Natural killer cell treated with Interleukin-12 subunit alpha and Interleukin-12 subunit beta and Interleukin-15 and Interleukin-18, amount 100 ng/mL, for 72 hours (primary cell): ENCODE measurements around the gene OR8K3. TPM values are rescaled to one million over a fixed set of nuclear protein-coding genes. Genes with fewer than 3 reads are reported as not detected.

Source experiments
- ATAC-seq, 2 donors: fragments of 150-1000 bp; cut with Tn5 transposase in 1 of 2; sonication (Bioruptor Pico), chemical (Tn5 transposase) in 1 of 2; 2 replicates each; pipeline ENCODE4 v1.10.0; 2021
- DNase-seq: peaks from one replicate; pipeline ENCODE4 v3.0.0; 2022; ENCODE audit warnings: low spot score
- H3K27ac Mint-ChIP-seq, 2 donors: 1 replicate in 1 of 2; 2 replicates in 1 of 2; pipeline ENCODE4 v1.8.0; 2022; ENCODE audit warnings: mixed read lengths in 2 of 2, mild to moderate bottlenecking in 1 of 2, moderate library complexity in 1 of 2
- H3K27me3 Mint-ChIP-seq, 2 donors: 1 replicate in 1 of 2; 2 replicates in 1 of 2; pipeline ENCODE4 v1.8.0; 2022; ENCODE audit warnings: mixed read lengths in 2 of 2
- H3K36me3 Mint-ChIP-seq: one replicate; pipeline ENCODE4 v1.8.0; 2022; ENCODE audit warnings: mixed read lengths
- H3K4me1 Mint-ChIP-seq, 2 donors: 1 replicate in 1 of 2; 2 replicates in 1 of 2; pipeline ENCODE4 v1.8.0; 2022; ENCODE audit warnings: low read depth in 2 of 2, mixed read lengths in 2 of 2, mild to moderate bottlenecking in 1 of 2
- H3K4me3 Mint-ChIP-seq: one replicate; pipeline ENCODE4 v1.8.0; 2022; ENCODE audit warnings: mixed read lengths
- H3K9me3 Mint-ChIP-seq: 2 replicates; pipeline ENCODE4 v1.8.0; 2022; ENCODE audit warnings: mixed read lengths
- total RNA-seq, 2 donors: library from RNA; stranded (reverse); gene quantifications; one replicate each; pipeline ENCODE4 v1.2.3, GENCODE V29; 2022

Gene OR8K3
- total RNA-seq = not detected

DNA sequence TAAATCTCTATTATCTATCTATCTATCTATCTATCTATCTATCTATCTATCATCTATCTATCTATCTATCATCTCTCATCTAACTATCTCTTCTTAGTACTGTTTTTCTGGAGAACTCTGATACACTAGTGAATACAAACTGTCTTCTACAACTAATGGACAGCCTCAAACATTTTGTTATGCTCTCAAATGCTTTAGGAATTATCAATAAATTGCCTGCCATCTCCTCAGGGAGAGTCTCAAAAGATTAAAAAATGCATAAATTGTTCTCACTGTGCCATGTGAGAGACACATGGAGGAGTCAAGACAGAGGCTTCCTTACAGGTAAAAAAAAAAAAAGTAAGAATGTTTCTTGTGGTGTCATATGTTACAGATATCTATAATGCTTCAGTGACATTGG is at the start of gene OR8K3:
Gene OR8K3, plus strand, starts transcription at position 301 of the 400 bp plus-strand sequence. CDS start 3,163 bp downstream, outside the sequence.
- Mint-ChIP-seq H3K36me3 (peaks cover 5% of the 10 kb centered on the region), H3K27ac (no peak within 1 kb of the TSS)

DNA sequence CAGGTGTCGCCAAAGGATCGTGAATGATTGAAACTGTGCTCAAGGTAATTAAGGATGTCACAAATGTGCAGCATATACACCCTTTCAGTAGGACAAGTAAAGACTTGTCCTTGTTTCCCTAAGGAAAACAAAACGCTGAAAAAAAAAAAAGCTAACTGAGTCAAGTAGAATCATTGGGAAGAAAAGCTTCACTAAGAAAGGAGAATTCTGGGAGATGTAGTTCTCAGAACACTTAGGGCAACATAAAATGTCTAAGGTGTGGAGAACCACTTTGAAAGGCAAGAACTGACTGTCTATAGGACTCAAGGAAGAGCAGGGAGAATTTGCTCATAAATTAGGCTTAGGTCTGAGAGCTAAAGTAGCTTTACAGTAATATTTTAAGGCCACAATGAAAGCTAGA is 43.9 kb upstream of the OR8K3 start:
- Mint-ChIP-seq H3K27ac (no peak overlapping the region), H3K36me3 (peaks cover 14% of the 10 kb centered on the region), H3K4me3 (no peak overlapping the region), H3K27me3 (no peaks in the 10 kb centered on the region), H3K4me1 (no peaks in the 10 kb centered on the region), H3K9me3 (peaks cover 16% of the 10 kb centered on the region)
- no peak for ATAC-seq
- no peak for DNase-seq

More for the DNA sequence above, at the start of gene OR8K3:
- peaks cover 27% of the 10 kb centered on the region for H3K9me3 Mint-ChIP-seq
- no peaks in the 10 kb centered on the region for H3K4me1 Mint-ChIP-seq
- H3K27me3 Mint-ChIP-seq = no peaks in the 10 kb centered on the region
- DNase-seq (no peak), ATAC-seq (no peak)
- no peak within 1 kb of the TSS for H3K4me3 Mint-ChIP-seq

DNA sequence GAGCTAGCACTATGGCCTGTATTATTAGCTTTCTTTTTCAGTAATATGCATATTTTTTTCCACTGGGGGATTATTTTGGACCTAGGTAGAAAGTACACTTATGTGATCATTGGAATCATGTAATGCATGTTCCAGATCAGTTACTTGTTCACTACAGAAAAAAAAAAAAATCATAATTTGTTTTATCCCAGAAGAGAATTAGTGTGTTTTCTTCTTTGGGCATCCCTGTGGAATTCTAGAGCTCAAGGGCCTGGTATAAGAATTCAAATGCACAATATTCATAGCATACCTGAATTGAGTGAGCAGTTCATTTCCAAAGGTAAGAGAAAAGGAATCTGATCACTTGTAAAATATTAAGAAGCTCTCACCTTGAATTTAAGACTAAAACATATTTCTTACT is 41.1 kb upstream of the OR8K3 start, which contains the start of gene OR5T1:
Gene OR5T1, plus strand, starts transcription at position 301 of the 400 bp plus-strand sequence. CDS start 1,485 bp downstream, outside the sequence.
- DNase-seq (no peak), ATAC-seq (no peak)
- H3K27ac Mint-ChIP-seq = no peak within 1 kb of the TSS
- H3K9me3 Mint-ChIP-seq = peaks cover 14% of the 10 kb centered on the region
- no peaks in the 10 kb centered on the region for H3K4me1 Mint-ChIP-seq
- H3K4me3 Mint-ChIP-seq = no peak within 1 kb of the TSS
- H3K27me3 Mint-ChIP-seq = no peaks in the 10 kb centered on the region
- H3K36me3 Mint-ChIP-seq = peaks cover 6% of the 10 kb centered on the region

DNA sequence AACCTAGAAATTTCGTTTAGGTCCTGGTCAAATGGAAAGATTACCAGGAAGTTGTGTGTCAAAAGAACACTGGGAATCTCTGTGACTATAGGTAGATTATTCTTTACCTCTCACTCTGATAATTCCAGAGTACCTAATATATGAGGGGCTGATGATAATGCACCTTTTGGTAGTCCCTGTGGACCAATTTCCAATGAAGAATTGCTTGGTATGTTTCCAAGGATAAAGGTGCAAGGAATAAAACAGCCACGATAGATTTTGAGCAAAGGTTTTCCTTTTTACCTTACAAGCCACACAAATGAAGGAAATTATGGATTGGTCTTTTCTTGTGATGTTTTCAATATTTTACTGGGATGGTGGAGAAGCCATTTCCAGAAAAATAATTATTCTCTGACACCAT is 22.8 kb upstream of the OR8K3 start, which contains the start of gene OR8H1:
Gene OR8H1, minus strand, starts transcription at position 101 of the 400 bp plus-strand sequence. CDS start 1,192 bp downstream, outside the sequence.
- Mint-ChIP-seq H3K36me3 (peaks cover 13% of the 10 kb centered on the region), H3K4me1 (no peaks in the 10 kb centered on the region), H3K9me3 (peaks cover 15% of the 10 kb centered on the region), H3K27me3 (no peaks in the 10 kb centered on the region), H3K4me3 (no peak within 1 kb of the TSS), H3K27ac (no peak within 1 kb of the TSS)
- DNase-seq = no peak
- ATAC-seq = no peak

DNA sequence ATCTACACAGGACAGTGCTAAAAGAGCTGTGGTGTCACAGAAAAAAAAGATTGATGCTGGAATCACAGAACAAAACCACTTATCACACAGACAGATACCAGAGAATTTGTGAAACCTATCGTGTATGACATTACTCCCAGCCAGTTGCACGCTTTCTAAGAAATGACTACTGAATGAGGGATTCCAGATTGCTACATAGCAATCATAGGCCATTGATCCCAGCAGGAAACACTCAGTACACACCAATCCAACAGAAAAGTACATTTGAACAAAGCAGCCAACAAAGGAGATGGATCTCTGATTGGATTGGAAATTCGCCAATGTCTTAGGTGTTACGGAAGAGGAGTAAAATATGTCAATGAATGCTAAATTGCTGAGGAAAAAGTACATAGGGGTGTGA is 18.0 kb upstream of the OR8K3 start:
- Mint-ChIP-seq H3K9me3 (peaks cover 9% of the 10 kb centered on the region), H3K27me3 (no peaks in the 10 kb centered on the region), H3K4me3 (no peak overlapping the region), H3K36me3 (peaks cover 10% of the 10 kb centered on the region), H3K27ac (no peak overlapping the region), H3K4me1 (no peaks in the 10 kb centered on the region)
- no peak for ATAC-seq
- DNase-seq = no peak

DNA sequence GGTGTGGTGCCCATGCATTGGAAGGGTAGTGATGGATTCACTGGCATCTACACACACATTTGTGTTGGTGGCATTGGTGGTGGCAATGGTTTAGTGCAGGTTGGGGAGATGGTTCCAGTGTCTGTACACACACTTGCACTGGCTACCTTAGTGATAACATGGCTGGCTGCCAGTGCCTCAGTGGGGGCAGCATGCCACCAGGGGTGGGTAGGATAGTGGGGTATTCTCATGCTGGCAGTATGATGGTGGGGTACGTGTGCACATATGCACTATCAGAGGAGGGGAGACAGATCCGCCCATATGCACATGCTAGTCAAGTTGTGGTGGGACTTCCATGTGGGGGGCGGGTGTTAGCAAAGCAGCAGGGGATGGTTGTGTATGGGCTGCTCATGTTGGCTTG is 7.1 kb upstream of the OR8K3 start:
- H3K27me3 Mint-ChIP-seq = no peaks in the 10 kb centered on the region
- H3K4me3 Mint-ChIP-seq = no peak overlapping the region
- DNase-seq = no peak
- H3K9me3 Mint-ChIP-seq = peaks cover 38% of the 10 kb centered on the region
- H3K27ac Mint-ChIP-seq = no peak overlapping the region
- no peaks in the 10 kb centered on the region for H3K4me1 Mint-ChIP-seq
- ATAC-seq = no peak
- H3K36me3 Mint-ChIP-seq = peaks cover 17% of the 10 kb centered on the region

DNA sequence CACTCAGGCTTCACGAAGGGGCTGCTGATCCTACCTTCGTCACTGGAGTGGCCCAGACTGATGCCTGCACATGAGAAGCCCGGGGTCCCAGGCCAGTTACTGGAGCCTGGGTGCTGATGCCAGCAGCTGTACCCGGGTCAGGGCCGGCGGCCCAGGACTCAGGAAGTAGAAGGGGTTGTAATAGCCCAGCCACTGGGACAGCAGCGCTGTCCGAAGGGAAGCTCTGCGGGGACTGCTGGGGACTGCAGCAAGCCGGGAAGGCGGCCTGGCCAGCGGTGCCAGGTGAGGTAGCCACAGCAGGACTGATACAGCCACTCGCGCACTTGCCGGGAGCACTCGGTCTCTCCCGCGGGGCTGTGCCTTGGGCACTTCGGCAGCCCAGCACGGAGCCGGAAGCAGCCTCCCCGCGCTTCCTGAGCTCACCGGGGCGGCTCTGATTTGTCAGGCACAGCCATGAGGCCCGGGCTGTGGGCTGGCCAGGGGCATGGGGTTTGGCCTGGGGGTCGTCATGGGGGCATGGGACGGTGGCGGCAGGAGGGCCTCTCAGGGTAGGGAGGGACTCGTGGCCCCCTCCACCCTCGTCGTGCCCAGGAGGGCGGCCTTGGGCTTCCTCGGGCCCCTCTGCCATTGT is 17.0 kb downstream of the OR8K3 start:
- Mint-ChIP-seq H3K27me3 (no peaks in the 10 kb centered on the region), H3K4me3 (no peak overlapping the region), H3K36me3 (no peaks in the 10 kb centered on the region), H3K27ac (no peak overlapping the region), H3K9me3 (peaks cover 12% of the 10 kb centered on the region), H3K4me1 (no peaks in the 10 kb centered on the region)
- DNase-seq (no peak), ATAC-seq (no peak)

DNA sequence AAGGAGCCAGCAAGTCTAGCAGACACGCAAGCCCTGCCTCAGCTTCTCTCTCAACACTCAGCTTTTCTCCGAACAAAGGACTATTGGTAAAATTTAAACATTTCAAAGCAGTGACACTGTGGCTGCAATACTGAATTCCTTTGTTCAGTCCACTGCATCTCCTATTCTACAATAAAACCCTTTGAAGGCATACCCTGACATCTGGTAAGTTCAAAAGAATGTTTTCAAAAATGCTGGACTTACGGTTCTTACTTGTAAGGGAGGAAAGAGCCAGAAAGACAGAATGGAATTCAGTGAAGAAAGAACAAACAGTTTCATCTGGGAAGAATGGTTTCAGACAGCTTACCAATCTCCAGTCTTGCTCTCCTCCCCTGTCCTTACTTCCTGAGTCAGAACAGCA is 18.2 kb downstream of the OR8K3 start:
- H3K4me1 Mint-ChIP-seq = no peaks in the 10 kb centered on the region

DNA sequence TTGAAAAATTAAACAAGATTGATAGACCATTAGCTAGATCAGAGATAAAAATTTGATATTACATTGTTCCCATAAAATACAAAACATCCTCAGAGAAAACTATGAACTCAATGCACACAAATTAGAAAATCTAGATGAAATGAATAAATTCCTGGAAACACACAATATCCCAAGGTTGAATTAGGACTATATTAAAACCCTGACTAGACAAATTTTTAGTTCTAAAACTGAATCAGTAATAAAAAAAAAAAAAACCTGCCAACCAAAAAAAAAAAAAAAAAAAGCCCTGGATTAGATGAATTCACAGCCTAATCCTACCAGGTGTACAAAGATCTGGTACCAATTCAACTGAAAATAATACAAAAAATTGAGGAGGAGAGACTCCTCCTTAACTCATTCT is 25.3 kb downstream of the OR8K3 start:
- Mint-ChIP-seq H3K27me3 (no peaks in the 10 kb centered on the region), H3K36me3 (no peaks in the 10 kb centered on the region), H3K4me3 (no peak overlapping the region), H3K4me1 (no peaks in the 10 kb centered on the region), H3K9me3 (peaks cover 11% of the 10 kb centered on the region), H3K27ac (no peak overlapping the region)
- ATAC-seq = no peak
- no peak for DNase-seq

More for the DNA sequence above, 18.2 kb downstream of the OR8K3 start:
- DNase-seq (no peak), ATAC-seq (no peak)
- no peak overlapping the region for H3K27ac Mint-ChIP-seq
- no peaks in the 10 kb centered on the region for H3K36me3 Mint-ChIP-seq
- no peak overlapping the region for H3K4me3 Mint-ChIP-seq
- peaks cover 13% of the 10 kb centered on the region for H3K9me3 Mint-ChIP-seq
- no peaks in the 10 kb centered on the region for H3K27me3 Mint-ChIP-seq

DNA sequence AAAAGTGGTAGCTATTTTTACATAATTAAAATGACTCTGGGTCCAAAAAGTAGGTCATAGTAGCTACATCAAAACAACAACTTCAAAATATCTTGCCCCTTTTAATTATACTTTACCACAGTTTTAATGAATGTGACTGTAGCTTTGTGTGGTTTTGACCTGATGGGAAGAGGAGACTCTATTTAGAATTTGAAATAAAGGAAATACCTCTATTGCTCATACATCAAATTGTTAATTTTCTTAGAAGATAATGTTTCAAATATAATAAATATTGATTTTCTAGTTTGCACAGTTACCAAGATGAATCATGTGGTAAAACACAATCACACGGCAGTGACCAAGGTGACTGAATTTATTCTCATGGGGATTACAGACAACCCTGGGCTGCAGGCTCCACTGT is 30.8 kb downstream of the OR8K3 start, which contains the start of gene OR8K1:
Gene OR8K1, plus strand, starts transcription at position 301 of the 400 bp plus-strand sequence. Its CDS starts 0 bp downstream, at position 301.
- Mint-ChIP-seq H3K27me3 (no peaks in the 10 kb centered on the region), H3K27ac (no peak within 1 kb of the TSS)
- DNase-seq = no peak

DNA sequence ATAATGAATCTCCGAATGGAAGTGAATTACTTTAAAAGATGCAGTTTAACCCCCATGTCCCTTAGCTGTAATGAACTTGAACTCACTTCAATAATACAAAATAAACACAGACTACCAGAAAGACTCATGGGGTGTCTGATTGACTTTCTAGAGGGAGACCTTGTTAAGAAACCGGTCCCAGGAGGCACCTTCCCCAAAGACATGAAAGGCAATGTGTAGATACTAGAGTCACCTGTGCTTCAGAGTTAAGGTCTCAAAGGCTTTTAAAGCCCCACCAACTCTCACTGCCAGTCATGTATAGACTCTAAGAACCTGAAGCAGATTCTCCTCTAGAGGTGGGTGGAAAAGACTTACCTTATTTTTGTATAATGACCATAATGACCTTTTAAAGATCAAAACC is 39.0 kb downstream of the OR8K3 start, which contains the start of gene OR8J1:
Gene OR8J1, plus strand, starts transcription at position 301 of the 400 bp plus-strand sequence. CDS start 5,956 bp downstream, outside the sequence.
- Mint-ChIP-seq H3K36me3 (no peaks in the 10 kb centered on the region), H3K4me3 (no peak within 1 kb of the TSS), H3K27me3 (no peaks in the 10 kb centered on the region), H3K27ac (no peak within 1 kb of the TSS), H3K9me3 (peaks cover 6% of the 10 kb centered on the region), H3K4me1 (no peaks in the 10 kb centered on the region)
- ATAC-seq = no peak
- DNase-seq = no peak

More for the DNA sequence above, 30.8 kb downstream of the OR8K3 start, which contains the start of gene OR8K1:
- Mint-ChIP-seq H3K4me3 (no peak within 1 kb of the TSS), H3K36me3 (no peaks in the 10 kb centered on the region), H3K9me3 (peaks cover 11% of the 10 kb centered on the region), H3K4me1 (no peaks in the 10 kb centered on the region)
- no peak for ATAC-seq

Other genes starting within 250 kb of the OR8K3 start
- not detected for gene OR8I2, start 221.8 kb upstream of the OR8K3 start, total RNA-seq
- gene OR8H2, start 211.5 kb upstream of the OR8K3 start, total RNA-seq = not detected
- gene OR8H3, start 192.8 kb upstream of the OR8K3 start, total RNA-seq = not detected
- gene OR8J3, start 174.9 kb upstream of the OR8K3 start, total RNA-seq = not detected
- not detected for gene OR8K5, start 154.8 kb upstream of the OR8K3 start, total RNA-seq
- gene OR5J2, start 138.5 kb upstream of the OR8K3 start, total RNA-seq = not detected
- not detected for gene OR5T2, start 80.9 kb upstream of the OR8K3 start, total RNA-seq
- gene OR5T3, start 62.9 kb upstream of the OR8K3 start, total RNA-seq = not detected
- not detected for gene OR5T1, start 41.0 kb upstream of the OR8K3 start, total RNA-seq
- gene OR8H1, start 22.9 kb upstream of the OR8K3 start, total RNA-seq = not detected
- gene OR8K1, start 30.9 kb downstream of the OR8K3 start, total RNA-seq = not detected
- gene OR8J1, start 39.1 kb downstream of the OR8K3 start, total RNA-seq = not detected
- gene OR8U1, start 60.5 kb downstream of the OR8K3 start, total RNA-seq = not detected
- gene OR5AL1, start 97.6 kb downstream of the OR8K3 start, total RNA-seq = not detected
- not detected for gene OR5M3, start 158.2 kb downstream of the OR8K3 start, total RNA-seq
- gene OR5M8, start 176.2 kb downstream of the OR8K3 start, total RNA-seq = not detected
- not detected for gene OR5M11, start 228.1 kb downstream of the OR8K3 start, total RNA-seq